Suprapubic skin (tissue), 3 donors: ENCODE measurements around the gene ZCCHC8.

Experiments
- CTCF ChIP-seq, 2 donors: fragments of 200-600 bp in 1 of 2; fragments of 450-650 bp in 1 of 2; sonication (generic) in 1 of 2; IDR thresholded peaks; one replicate each; pipeline ENCODE4 v1.5.1; 2016 to 2019; ENCODE audit warnings: antibody characterized with exemption in 2 of 2, mild to moderate bottlenecking in 1 of 2, moderate library complexity in 1 of 2
- EP300 ChIP-seq: sonication (generic); formaldehyde crosslinking; IDR thresholded peaks from one replicate; pipeline ENCODE4 v1.6.1; 2017; ENCODE audit warnings: antibody characterized with exemption

GRCh38 chr12:122500685-122501488 is at the start of gene ZCCHC8:
- TF ChIP-seq CTCF (IDR thresholded peaks at IDR 0.05) (no peak), EP300 (no peak)
